Measurements from ENCODE around the gene SRMS. TPM values are rescaled to one million over a fixed set of nuclear protein-coding genes. Genes with fewer than 3 reads are reported as not detected.

The SRMS gene, protein sequence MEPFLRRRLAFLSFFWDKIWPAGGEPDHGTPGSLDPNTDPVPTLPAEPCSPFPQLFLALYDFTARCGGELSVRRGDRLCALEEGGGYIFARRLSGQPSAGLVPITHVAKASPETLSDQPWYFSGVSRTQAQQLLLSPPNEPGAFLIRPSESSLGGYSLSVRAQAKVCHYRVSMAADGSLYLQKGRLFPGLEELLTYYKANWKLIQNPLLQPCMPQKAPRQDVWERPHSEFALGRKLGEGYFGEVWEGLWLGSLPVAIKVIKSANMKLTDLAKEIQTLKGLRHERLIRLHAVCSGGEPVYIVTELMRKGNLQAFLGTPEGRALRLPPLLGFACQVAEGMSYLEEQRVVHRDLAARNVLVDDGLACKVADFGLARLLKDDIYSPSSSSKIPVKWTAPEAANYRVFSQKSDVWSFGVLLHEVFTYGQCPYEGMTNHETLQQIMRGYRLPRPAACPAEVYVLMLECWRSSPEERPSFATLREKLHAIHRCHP
- total RNA-seq (0.05 TPM), polyA plus RNA-seq (0.05 TPM)
- long read RNA-seq, donor 1 = 0 reads
- long read RNA-seq, donor 2 = 0 reads
- long read RNA-seq, donor 3 = 0 reads
- long read RNA-seq, donor 4 = 0 reads
- long read RNA-seq, donor 5 = 0 reads
- long read RNA-seq, donor 6 = 0 reads
- long read RNA-seq, donor 7 = 0 reads
- long read RNA-seq, donor 8 = 0 reads
- long read RNA-seq, donor 9 = 0 reads
- long read RNA-seq, donor 10 = 0 reads

DNA sequence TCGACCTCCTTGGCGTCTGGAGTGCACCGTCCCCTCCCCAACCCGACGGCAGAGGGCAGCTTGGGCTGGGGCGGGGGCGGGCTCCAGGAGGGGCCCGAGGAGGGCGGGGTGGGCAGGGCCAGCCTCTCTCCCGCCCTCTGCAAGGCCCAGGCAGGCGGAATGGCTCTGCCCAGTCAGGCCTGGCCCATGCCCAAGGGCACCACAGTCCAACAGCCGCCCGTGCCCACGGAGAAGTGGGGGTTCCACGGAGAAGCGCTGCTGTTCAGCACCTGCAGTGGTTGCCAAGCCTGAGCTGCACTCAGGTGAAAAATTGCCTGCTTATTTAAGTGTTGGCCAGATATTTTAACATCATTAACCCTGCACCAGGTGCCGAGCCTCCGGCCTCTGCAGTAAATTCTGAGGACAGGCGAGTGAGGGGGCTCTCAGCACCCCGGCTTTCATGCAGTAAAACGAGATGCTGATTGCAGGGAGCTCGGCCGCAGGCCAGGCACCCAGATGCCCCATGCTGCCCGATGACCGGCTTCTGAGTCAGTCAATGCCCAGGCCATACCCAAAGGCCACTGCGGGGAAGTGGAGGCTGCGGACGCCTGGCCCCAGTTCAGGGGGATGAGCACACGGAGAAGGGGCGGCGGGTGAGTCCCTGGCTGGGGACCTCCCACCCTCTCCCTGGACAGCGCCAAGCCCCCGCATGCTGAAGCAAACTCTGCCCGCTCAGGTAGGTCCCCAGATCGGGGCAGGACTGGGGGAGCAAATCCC, at the start of gene SRMS:
Gene SRMS (minus strand): TSS at position 25 of the 756 bp plus-strand sequence. CDS start 286 bp downstream, outside the sequence.
- Histone ChIP-seq H3K27ac (ENCODE audit: low read depth in 1 of 2, low read length in 1 of 2) (no peak within 1 kb of the TSS), H3K4me3 (ENCODE audit: low read length in 2 of 2) (no peak within 1 kb of the TSS), H3K36me3 (ENCODE audit: control insufficient read depth in 2 of 2, insufficient read depth in 2 of 2, low read length in 1 of 2) (no peaks in the 10 kb centered on the region), H3K4me1 (ENCODE audit: control insufficient read depth in 2 of 2, insufficient read depth in 2 of 2, low read length in 2 of 2) (peaks cover 21 to 48% of the 10 kb centered on the region in 2 donors), H3K27me3 (ENCODE audit: control insufficient read depth in 2 of 2, insufficient read depth in 1 of 2, low read length in 1 of 2) (peaks cover 2 to 62% of the 10 kb centered on the region in 2 donors), H3K9me3 (ENCODE audit: control insufficient read depth in 2 of 2, insufficient read depth in 1 of 2, low read length in 1 of 2) (peaks cover 0 to 13% of the 10 kb centered on the region in 2 donors)
- WGBS = 68% methylated on average over 35 of the region's 35 CpGs
- DNase-seq (ENCODE audit: low read depth in 6 of 9, low spot score in 9 of 9) = no peak

DNA sequence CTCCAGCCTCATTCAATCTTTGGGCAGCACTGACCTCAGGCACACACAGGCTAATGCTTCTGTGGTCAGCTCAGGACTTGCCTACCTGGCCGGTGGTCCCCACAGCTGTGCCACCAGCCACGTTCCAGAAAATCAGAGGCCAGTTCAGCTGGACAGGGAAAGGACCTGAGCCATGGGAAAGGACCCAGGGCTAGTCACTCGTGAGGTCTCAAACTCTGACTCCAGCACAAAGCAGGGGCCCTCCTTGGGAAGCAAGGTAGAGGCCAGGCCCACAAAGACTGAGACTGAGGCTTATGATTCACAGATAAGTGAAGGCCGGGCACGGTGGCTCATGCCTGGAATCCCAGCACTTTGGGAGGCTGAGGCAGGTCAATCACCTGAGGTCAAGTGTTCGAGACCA, 48.9 kb upstream of the SRMS start:
- peaks cover 79 to 93% of the 10 kb centered on the region in 2 donors for H3K36me3 ChIP-seq (ENCODE audit: control insufficient read depth in 2 of 2, insufficient read depth in 2 of 2, low read length in 1 of 2)
- no peaks in the 10 kb centered on the region for H3K27me3 ChIP-seq (ENCODE audit: control insufficient read depth in 2 of 2, insufficient read depth in 1 of 2, low read length in 1 of 2)
- no peak overlapping the region for H3K4me3 ChIP-seq (ENCODE audit: low read length in 2 of 2)
- peaks cover 0 to 1% of the 10 kb centered on the region in 2 donors for H3K9me3 ChIP-seq (ENCODE audit: control insufficient read depth in 2 of 2, insufficient read depth in 1 of 2, low read length in 1 of 2)
- H3K4me1 ChIP-seq (ENCODE audit: control insufficient read depth in 2 of 2, insufficient read depth in 2 of 2, low read length in 2 of 2) = peaks cover 11 to 23% of the 10 kb centered on the region in 2 donors
- DNase-seq (ENCODE audit: low read depth in 6 of 9, low spot score in 9 of 9) = no peak
- WGBS = 97% methylated on average over 6 of the region's 6 CpGs
- H3K27ac ChIP-seq (ENCODE audit: low read depth in 1 of 2, low read length in 1 of 2) = no peak overlapping the region

DNA sequence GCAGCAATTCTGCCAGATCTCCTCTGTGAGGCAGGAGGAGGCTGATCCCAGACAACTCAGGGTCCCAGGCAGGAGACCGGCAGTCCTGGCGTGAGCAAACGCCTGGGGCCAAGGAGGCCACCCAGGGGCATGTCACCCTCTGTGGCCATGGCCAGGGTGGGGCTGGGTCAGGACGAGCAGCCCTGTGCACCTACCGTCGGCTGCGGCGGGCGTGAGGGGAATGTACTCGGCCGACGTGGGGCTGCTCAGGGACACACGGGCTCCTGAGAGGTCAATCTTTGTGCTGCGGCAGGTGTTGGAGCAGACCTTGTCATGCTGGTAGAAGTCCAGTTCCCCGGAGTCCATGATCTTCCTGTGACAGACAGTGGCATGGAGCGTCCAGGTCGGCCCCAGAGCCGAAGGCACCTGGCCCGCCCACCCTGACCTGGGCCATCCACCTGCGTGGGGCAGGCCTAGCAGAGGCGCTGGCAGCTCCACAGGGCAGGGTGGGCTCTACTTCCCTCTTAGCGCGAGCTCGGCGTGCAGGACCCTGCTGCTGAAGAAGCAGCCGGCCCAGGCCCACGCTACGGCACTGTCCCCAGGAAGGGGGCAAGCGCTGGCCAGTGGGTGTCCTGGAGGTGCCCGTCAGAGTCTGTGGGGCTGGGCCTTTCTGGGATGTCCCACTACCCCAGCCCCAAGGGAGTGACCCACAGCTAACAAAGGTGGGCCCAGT, 48.0 kb upstream of the SRMS start:
- Histone ChIP-seq H3K4me3 (ENCODE audit: low read length in 2 of 2) (no peak overlapping the region), H3K9me3 (ENCODE audit: control insufficient read depth in 2 of 2, insufficient read depth in 1 of 2, low read length in 1 of 2) (peaks cover 0 to 1% of the 10 kb centered on the region in 2 donors), H3K4me1 (ENCODE audit: control insufficient read depth in 2 of 2, insufficient read depth in 2 of 2, low read length in 2 of 2) (peaks cover 11 to 23% of the 10 kb centered on the region in 2 donors), H3K36me3 (ENCODE audit: control insufficient read depth in 2 of 2, insufficient read depth in 2 of 2, low read length in 1 of 2) (peaks cover 77 to 96% of the 10 kb centered on the region in 2 donors), H3K27me3 (ENCODE audit: control insufficient read depth in 2 of 2, insufficient read depth in 1 of 2, low read length in 1 of 2) (no peaks in the 10 kb centered on the region), H3K27ac (ENCODE audit: low read depth in 1 of 2, low read length in 1 of 2) (no peak overlapping the region)
- DNase-seq (ENCODE audit: low read depth in 6 of 9, low spot score in 9 of 9) = no peak
- 97% methylated on average over 30 of the region's 30 CpGs for WGBS

DNA sequence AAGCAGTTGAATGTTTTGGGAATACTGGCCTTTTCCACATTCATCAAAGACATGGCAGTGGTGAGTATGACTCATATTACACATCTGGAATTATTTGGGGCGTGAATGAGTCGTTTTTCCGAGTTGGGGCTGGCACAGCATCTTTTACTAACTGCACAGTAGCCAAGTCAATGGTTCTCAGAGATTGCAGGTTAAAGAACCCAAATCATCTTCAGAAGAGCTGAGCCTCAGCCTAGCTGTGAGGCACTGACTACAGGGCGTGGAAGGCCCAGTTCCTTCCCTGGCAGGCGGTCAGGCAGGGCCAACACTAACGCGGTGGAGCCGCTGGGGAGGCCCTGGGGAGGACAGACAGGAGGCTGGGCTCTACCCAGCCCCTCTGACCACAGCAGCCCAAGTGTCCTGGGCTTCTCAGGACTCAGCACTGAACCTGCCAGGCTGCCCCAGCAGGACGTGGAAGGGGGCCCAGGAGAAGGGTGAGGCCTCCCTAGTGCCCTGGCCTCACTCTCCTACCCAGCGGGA, 46.6 kb upstream of the SRMS start:
- no peak overlapping the region for H3K27ac ChIP-seq (ENCODE audit: low read depth in 1 of 2, low read length in 1 of 2)
- H3K9me3 ChIP-seq (ENCODE audit: control insufficient read depth in 2 of 2, insufficient read depth in 1 of 2, low read length in 1 of 2) = peaks cover 0 to 1% of the 10 kb centered on the region in 2 donors
- 97% methylated on average over 10 of the region's 10 CpGs for WGBS
- peaks cover 11 to 29% of the 10 kb centered on the region in 2 donors for H3K4me1 ChIP-seq (ENCODE audit: control insufficient read depth in 2 of 2, insufficient read depth in 2 of 2, low read length in 2 of 2)
- no peak overlapping the region for H3K4me3 ChIP-seq (ENCODE audit: low read length in 2 of 2)
- peaks cover 82 to 95% of the 10 kb centered on the region in 2 donors for H3K36me3 ChIP-seq (ENCODE audit: control insufficient read depth in 2 of 2, insufficient read depth in 2 of 2, low read length in 1 of 2)
- no peak for DNase-seq (ENCODE audit: low read depth in 6 of 9, low spot score in 9 of 9)
- H3K27me3 ChIP-seq (ENCODE audit: control insufficient read depth in 2 of 2, insufficient read depth in 1 of 2, low read length in 1 of 2) = no peaks in the 10 kb centered on the region

DNA sequence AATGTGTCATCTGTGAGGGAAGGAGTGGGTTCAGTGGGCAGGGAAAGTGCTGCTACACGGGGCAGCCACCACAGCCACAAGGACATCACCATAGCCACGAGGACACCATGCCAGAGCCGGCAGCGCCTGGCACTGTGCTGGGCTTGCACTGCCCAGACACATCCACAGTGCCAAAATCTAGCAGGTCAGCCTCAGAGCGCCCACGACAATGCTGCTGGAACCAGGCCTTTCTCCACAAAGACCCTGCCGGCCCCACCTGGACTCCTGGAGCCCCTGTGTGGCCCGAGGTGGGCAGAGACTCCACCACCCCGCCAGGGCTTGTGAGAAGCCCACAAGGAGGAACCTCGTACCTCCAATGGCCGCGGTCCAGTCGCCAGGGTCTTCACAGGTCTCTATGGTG, 45.1 kb upstream of the SRMS start:
- 97% methylated on average over 13 of the region's 13 CpGs for WGBS
- Histone ChIP-seq H3K9me3 (ENCODE audit: control insufficient read depth in 2 of 2, insufficient read depth in 1 of 2, low read length in 1 of 2) (peaks cover 0 to 1% of the 10 kb centered on the region in 2 donors), H3K4me1 (ENCODE audit: control insufficient read depth in 2 of 2, insufficient read depth in 2 of 2, low read length in 2 of 2) (peaks cover 10 to 30% of the 10 kb centered on the region in 2 donors), H3K27ac (ENCODE audit: low read depth in 1 of 2, low read length in 1 of 2) (no peak overlapping the region), H3K4me3 (ENCODE audit: low read length in 2 of 2) (no peak overlapping the region), H3K27me3 (ENCODE audit: control insufficient read depth in 2 of 2, insufficient read depth in 1 of 2, low read length in 1 of 2) (no peaks in the 10 kb centered on the region), H3K36me3 (ENCODE audit: control insufficient read depth in 2 of 2, insufficient read depth in 2 of 2, low read length in 1 of 2) (peaks cover 79 to 90% of the 10 kb centered on the region in 2 donors)
- DNase-seq (ENCODE audit: low read depth in 6 of 9, low spot score in 9 of 9) = no peak

DNA sequence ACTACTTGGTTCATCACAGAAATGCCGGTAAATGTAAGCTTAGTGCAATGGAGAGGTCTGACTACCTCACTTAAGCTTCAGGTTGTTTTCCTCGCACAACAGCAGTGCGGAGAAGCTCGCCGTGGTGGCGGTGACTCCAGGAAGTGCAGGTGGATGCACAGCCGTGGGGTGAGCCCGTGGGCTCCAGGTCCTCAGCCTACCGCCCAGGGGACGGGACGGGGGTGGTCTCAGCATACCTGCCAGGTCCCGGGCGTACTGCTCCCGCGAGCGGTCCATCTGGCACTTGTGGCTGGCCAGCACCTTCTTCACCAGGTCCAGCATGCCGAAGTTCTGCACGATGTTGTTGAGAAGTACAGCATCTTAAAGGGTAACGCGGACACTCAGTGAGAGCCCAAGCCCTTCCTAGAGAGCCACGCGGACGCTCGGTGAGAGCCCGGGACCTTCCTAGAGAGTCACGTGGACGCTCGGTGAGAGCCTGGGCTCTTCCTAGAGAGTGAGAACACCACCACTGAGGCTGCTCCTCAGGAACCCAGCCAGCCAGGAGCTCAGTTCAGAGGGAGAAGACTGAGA, 44.3 kb upstream of the SRMS start:
- WGBS = 98% methylated on average over 28 of the region's 28 CpGs

DNA sequence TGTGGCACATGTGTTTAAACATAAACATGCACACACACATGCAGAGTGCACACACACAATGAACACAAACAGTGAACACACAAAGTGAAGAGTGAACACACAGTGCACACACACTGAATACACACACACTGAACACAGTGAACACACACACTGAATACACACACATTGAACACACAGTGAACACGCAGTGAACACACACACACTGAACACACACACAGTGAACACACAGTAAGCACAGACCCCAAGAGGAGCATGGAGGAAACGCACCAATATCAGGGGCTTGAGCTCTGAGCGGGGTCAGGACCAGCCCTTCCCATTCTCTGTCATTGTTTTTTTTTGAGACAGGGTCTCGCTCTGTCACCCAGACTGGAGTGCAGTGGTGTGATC, 43.6 kb upstream of the SRMS start:
- WGBS = 98% methylated on average over 4 of the region's 4 CpGs

More for the DNA sequence above, 44.3 kb upstream of the SRMS start:
- Histone ChIP-seq H3K4me3 (ENCODE audit: low read length in 2 of 2) (no peak overlapping the region), H3K36me3 (ENCODE audit: control insufficient read depth in 2 of 2, insufficient read depth in 2 of 2, low read length in 1 of 2) (peaks cover 84 to 90% of the 10 kb centered on the region in 2 donors), H3K9me3 (ENCODE audit: control insufficient read depth in 2 of 2, insufficient read depth in 1 of 2, low read length in 1 of 2) (peaks cover 0 to 1% of the 10 kb centered on the region in 2 donors), H3K27me3 (ENCODE audit: control insufficient read depth in 2 of 2, insufficient read depth in 1 of 2, low read length in 1 of 2) (no peaks in the 10 kb centered on the region), H3K4me1 (ENCODE audit: control insufficient read depth in 2 of 2, insufficient read depth in 2 of 2, low read length in 2 of 2) (peaks cover 8 to 29% of the 10 kb centered on the region in 2 donors), H3K27ac (ENCODE audit: low read depth in 1 of 2, low read length in 1 of 2) (no peak overlapping the region)
- no peak for DNase-seq (ENCODE audit: low read depth in 6 of 9, low spot score in 9 of 9)

More for the DNA sequence above, 43.6 kb upstream of the SRMS start:
- Histone ChIP-seq H3K4me3 (ENCODE audit: low read length in 2 of 2) (no peak overlapping the region), H3K36me3 (ENCODE audit: control insufficient read depth in 2 of 2, insufficient read depth in 2 of 2, low read length in 1 of 2) (peaks cover 80 to 85% of the 10 kb centered on the region in 2 donors), H3K27me3 (ENCODE audit: control insufficient read depth in 2 of 2, insufficient read depth in 1 of 2, low read length in 1 of 2) (no peaks in the 10 kb centered on the region), H3K9me3 (ENCODE audit: control insufficient read depth in 2 of 2, insufficient read depth in 1 of 2, low read length in 1 of 2) (peaks cover 0 to 1% of the 10 kb centered on the region in 2 donors), H3K4me1 (ENCODE audit: control insufficient read depth in 2 of 2, insufficient read depth in 2 of 2, low read length in 2 of 2) (peaks cover 8 to 29% of the 10 kb centered on the region in 2 donors), H3K27ac (ENCODE audit: low read depth in 1 of 2, low read length in 1 of 2) (no peak overlapping the region)
- no peak for DNase-seq (ENCODE audit: low read depth in 6 of 9, low spot score in 9 of 9)

Data from thymus (tissue), 14 donors.